Sciatic nerve (tissue), 2 donors: ENCODE results near the gene ELL2. TPM values are rescaled to one million over a fixed set of nuclear protein-coding genes. Genes with fewer than 3 reads are reported as not detected.
A peak's percentile ranks its signal among the peaks of the same experiment; 100 is the strongest.

Experiments used
- ATAC-seq: fragments of 200-7000 bp; cut with Tn5 transposase; one replicate; pipeline ENCODE4 v1.9.1; 2020; ENCODE audit warnings: mild to moderate bottlenecking, moderate library complexity
- DNase-seq: peaks from one replicate; pipeline ENCODE4 v3.0.0-alpha.2; 2020; ENCODE audit warnings: low spot score
- intact Hi-C: fragments of 100-400 bp; cut with DNase I; formaldehyde crosslinking; loops from one replicate; pipeline ENCODE4 v1.14.2; 2022
- total RNA-seq: library from RNA; stranded (reverse); fragmentation: NEBNext Ultra II Directional; extraction: Animal tissue kit (Norgen Biotek cat#: 25700); gene quantifications from one replicate; pipeline ENCODE4 v1.2.1, GENCODE V29; 2021
- donor health status: DM: no; HTN: no; CAD: no.
- donor health status: DM: no; HTN: no; CAD: no.

ELL2 gene
- total RNA-seq, 1 donor from 2014 or later = 50.4 TPM

- ATAC-seq = no peak
- intact Hi-C loops = no loop called here
- DNase-seq = no peak
Observed at GRCh38 chr5:95958310-95959014, 3.2 kb downstream of the ELL2 start.

GRCh38 chr5:95957561-95958203, 4.0 kb downstream of the ELL2 start:
- no peak for ATAC-seq
- intact Hi-C loops = no loop called here
- DNase-seq = no peak

- no peak for DNase-seq
- intact Hi-C loops = no loop called here
- ATAC-seq = no peak
Observed at GRCh38 chr5:95956900-95957293, 4.8 kb downstream of the ELL2 start.

- ATAC-seq (no peak), DNase-seq (no peak)
- intact Hi-C loops = no loop called here
Observed at GRCh38 chr5:95956021-95956899, 5.4 kb downstream of the ELL2 start.

- intact Hi-C loops = no loop called here
- ATAC-seq (no peak), DNase-seq (no peak)
Observed at GRCh38 chr5:95954716-95955115, 6.9 kb downstream of the ELL2 start.

GRCh38 chr5:95953021-95953702, 8.5 kb downstream of the ELL2 start:
- intact Hi-C loops = no loop called here
- ATAC-seq (no peak), DNase-seq (no peak)

GRCh38 chr5:95951916-95952315, 9.7 kb downstream of the ELL2 start:
- no peak for DNase-seq
- no peak for ATAC-seq
- intact Hi-C loops = no loop called here

- intact Hi-C loops = no loop called here
- DNase-seq (no peak), ATAC-seq (no peak)
Observed at GRCh38 chr5:95949810-95950209, 11.8 kb downstream of the ELL2 start.

- intact Hi-C loops = no loop called here
- DNase-seq (no peak), ATAC-seq (no peak)
Observed at GRCh38 chr5:95948631-95949030, 13.0 kb downstream of the ELL2 start.

GRCh38 chr5:95946451-95946850, 15.2 kb downstream of the ELL2 start:
- ATAC-seq = no peak
- intact Hi-C loops = no loop called here

GRCh38 chr5:95942968-95943367, 18.7 kb downstream of the ELL2 start:
- DNase-seq = no peak
- intact Hi-C loops = no loop called here

More at GRCh38 chr5:95946451-95946850, 15.2 kb downstream of the ELL2 start:
- no peak for DNase-seq

GRCh38 chr5:95942414-95942813, 19.2 kb downstream of the ELL2 start:
- DNase-seq (no peak), ATAC-seq (no peak)
- intact Hi-C loops = no loop called here

More at GRCh38 chr5:95942968-95943367, 18.7 kb downstream of the ELL2 start:
- ATAC-seq = no peak

GRCh38 chr5:95941756-95942155, 19.9 kb downstream of the ELL2 start:
- DNase-seq = no peak
- intact Hi-C loops = no loop called here
- no peak for ATAC-seq

GRCh38 chr5:95940758-95941682, 20.6 kb downstream of the ELL2 start:
- intact Hi-C loops = no loop called here
- DNase-seq (no peak), ATAC-seq (peak; percentile 68)

- intact Hi-C loops = no loop called here
- ATAC-seq (no peak), DNase-seq (no peak)
Observed at GRCh38 chr5:95939465-95939864, 22.2 kb downstream of the ELL2 start.

GRCh38 chr5:95938766-95939165, 22.9 kb downstream of the ELL2 start:
- no peak for ATAC-seq
- intact Hi-C loops = no loop called here
- no peak for DNase-seq

- intact Hi-C loops = no loop called here
- ATAC-seq = no peak
Observed at GRCh38 chr5:95938347-95938746, 23.3 kb downstream of the ELL2 start.

GRCh38 chr5:95937607-95938152, 24.0 kb downstream of the ELL2 start:
- intact Hi-C loops = no loop called here
- DNase-seq (no peak), ATAC-seq (no peak)

More at GRCh38 chr5:95938347-95938746, 23.3 kb downstream of the ELL2 start:
- DNase-seq = no peak
